GM19238 (cell line): ENCODE measurements around the gene TMOD1.
"Not testable (repeated sequence)": the region's sequence is repeated elsewhere in the genome, so short reads cannot be mapped to it uniquely, and the experiment has no call there.

Source experiments
- DNase-seq: peaks from one replicate; pipeline ENCODE4 v3.0.0; 2011; ENCODE audit warnings: low spot score; ENCODE audit not compliant: insufficient read length

The TMOD1 gene

DNA sequence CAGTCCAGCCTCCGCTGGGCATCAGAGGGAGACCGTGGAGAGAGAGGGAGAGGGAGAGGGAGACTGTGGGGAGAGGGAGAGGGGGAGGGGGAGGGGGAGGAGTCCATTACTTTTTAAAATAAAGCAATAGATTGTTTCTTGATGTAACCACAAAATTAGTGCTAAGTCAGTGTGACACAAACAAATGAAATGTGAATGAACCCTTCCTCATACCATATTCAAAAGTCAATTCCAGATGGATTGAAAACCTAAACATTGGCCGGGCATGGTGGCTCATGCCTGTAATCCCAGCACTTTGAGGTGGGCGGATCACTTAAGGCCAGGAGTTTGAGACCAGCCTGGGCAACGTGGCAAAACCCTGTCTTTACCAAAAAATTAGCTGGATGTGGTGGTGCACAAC, 2.6 kb upstream of the TMOD1 start:
- DNase-seq: not testable (repeated sequence)

DNA sequence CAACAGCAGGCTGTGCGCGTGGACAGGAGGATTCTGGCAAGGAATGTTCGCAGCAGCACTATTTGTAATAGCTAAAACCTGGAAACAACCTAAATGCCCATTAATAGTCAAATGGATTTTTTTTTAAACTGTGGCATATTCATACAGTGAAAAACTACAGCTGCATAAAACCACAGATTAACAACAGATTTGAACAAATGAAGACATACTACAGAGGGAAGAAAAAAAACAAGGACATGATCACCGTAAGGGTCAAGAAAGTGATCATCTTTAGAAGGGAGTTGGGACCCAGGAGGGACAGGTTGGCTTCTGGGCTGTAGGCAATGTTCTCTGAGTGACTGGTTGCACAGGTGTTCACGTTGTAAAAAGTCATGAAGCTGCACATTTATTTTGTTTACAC, 1.2 kb upstream of the TMOD1 start:
- DNase-seq: no peak

DNA sequence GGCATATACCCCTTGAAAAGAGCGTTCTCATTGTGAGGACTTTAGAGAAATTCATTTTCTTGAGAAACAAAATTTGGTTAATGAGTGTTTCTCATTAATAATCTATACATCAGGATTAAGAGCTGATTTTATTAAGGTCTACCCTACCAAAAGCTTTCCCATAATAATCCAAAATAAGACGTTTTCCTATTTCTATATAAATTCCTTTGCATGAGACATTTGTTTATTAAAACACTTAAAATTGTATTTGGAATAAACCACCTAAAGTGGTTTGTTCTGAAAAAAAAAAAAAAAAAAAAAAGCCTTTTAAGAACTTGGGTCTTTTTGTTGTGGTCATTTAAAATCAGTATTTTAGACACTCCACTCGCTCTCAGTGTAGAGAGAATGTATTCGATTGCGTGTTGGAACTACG, 695 bp upstream of the TMOD1 start:
- no peak for DNase-seq

DNA sequence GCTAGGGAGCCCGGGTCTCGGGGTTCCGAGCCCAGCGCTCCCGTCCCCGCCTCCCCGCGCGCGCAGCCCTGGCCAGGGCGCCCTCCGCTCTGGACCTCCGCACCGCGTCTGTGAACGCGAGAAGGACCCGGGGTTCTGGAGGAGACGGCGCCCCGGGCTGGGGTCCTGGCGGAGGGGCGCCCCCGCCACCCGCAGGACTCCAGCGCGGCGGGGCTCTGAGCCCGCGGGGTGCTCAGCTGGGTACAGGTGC, 431 bp downstream of the TMOD1 start:
- peak; percentile 51 for DNase-seq

DNA sequence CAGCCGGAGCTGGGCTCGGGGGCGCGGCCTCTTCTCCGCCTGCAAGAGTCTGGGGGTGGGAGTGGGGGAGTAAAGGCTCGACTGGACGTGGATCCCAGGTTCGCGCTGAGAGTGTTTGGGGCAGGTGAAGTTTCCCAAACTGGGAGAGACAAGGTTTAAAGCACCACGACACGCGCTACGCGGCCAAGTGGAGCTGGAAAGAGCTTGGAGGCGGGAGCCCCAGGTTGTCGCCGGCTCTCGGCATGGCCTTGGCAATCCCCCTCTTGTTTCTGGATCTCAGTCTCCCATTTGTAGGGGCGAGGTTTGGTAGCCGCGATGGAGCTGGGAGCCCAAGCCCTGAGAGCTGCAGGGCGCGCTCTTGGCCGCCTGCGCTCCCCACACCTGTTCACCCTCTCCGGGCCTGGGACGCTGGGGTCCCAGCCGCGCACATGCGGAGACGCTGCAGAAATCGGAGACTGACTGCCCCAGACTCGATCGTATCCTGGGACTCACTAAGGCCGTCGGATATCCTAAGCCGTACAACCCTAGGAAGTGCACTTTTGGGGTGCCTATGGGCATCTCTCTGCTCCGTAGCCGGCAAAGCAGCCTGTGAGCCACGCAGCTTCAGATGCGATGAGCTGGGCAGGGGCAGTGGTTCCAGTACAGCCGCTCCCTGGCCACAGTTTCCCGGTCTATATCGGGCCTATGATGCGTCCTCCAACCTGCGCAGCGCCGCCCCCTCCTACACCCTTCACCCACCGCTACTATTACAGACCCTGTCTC, 937 bp downstream of the TMOD1 start:
- peak; percentile 26 for DNase-seq

DNA sequence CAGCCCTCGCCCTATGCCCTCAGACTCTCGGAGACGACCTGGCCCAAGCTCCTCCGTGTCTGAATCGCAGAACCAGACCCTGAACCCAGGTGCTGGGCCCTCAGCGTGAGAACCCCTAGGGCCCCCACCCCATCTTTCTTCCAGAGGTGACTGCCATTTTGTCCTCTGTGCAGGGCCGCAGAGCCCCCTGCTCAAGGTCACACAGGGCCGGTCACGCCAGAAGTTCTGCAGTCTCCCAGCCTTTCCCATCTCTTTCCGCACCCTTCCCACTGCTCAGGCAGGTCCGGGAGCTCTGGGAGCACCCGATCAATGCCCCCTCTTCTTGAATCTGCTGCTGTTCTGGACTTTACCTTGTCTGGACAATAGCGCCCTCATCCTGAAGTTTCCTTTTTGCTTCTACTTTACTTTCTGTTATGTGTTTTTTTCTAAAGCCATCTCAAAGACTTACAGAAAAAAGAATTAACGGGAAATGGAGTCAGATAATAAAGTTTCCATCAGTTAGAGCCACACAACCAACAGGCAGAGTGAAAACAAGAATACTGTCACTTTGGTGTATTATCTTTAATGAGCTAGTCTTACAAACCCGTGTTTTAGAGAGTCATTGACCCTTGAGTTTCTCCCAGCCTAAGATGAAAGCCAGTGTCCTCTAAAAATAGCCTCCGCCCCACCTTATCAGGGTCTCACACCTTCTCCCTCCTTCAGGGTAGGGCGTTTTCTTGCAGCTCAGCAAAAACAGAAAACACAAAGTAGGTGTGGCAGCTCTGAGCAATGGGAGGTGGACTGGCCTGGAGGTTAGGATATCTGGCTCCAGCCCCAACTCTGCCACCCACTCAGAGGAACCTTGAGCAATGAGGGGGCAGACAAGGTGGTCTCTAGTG, 1.8 kb downstream of the TMOD1 start:
- DNase-seq: no peak

DNA sequence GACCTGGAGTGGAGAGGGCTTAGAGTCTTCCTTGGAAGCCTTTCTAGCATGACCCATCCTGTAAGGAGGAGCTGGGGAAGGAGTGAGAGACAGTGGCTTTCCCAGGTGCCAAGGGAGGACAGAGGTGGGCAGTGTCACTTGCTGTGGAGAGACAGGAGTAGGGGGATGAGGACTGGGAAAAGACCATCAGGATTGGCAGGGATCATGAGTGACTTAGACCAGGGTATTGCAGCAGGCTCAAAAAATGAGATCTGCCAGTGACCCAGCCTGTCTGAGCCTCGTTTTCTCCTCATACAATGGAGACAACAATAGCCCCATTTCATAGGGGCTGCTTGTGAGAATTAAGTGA, 2.4 kb downstream of the TMOD1 start:
- no peak for DNase-seq

DNA sequence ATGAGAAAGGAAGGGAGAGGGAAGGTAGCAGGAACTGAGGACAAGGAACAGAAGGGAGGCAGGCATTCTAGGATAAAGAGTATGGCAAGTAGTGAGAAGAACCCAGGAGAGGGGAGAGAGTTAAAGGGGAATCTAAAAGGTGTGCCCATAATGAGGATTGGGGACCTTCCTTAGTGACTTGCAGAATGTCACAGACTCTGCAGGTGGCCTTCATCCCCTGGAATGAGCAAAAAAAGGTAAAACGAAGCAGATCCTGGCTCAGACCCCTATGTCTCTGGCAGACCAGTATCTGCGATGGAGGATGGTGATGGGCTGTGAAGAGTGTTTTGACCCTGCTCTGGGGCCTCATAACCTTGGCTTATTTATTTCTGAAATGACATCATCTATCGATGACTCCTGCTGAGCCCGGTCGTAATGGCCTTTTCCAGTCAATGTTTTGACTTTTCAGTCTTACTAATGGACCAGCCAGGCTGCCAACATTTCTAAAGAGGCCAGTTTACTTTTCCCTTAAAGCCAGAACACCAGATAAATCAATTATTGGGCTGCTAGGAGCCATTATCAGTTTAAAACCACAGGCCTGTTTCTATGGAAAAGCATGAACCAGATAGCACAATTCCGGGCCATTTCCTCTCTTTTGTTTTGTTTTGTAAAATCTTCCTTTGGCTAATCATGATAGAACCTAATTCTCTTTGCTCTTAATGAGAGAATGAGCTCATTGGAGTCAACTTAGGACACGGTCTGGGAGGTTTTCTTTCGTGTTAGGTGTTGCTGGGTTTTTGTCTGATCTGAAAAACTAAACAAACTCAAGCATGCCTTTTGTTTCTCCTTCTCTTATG, 3.1 kb downstream of the TMOD1 start:
- no peak for DNase-seq

DNA sequence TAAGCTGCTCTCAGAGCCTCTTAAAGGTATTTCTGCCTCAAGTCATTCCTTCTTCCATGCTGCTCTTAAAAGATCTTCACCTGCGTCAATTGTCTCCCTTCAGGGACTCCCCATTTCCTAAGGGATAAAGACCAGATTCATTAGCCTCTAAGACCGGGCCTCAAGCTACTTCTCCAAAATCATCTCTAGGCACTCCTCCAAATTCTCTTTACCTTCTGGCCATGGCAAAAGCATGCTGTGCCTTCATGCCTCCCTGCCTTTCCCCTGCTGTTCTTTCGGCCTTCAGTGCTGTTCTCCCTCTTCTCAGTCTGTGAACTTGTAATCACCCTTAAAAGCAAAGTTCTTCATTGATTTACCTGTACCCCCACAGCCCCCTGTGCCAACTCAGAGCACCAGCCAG, 4.4 kb downstream of the TMOD1 start:
- DNase-seq: no peak

DNA sequence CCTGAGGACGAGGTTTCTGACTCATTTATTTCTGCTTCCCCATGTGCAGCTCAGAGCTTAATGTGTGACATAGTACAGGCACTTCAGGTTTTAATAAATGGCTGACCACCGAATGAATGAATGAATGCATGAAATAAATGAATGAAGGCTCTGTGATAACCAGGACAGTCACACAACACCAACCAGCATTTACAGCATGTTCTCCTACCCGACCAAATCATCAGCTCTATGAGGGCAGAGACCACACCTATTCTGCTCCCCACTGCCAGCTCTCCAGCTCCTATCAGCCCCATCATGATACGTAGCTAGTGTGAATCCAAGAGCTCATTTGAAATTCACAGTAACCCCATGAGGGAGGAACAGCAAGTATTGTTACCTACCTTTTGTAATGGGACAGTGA, 4.8 kb downstream of the TMOD1 start:
- no peak for DNase-seq

DNA sequence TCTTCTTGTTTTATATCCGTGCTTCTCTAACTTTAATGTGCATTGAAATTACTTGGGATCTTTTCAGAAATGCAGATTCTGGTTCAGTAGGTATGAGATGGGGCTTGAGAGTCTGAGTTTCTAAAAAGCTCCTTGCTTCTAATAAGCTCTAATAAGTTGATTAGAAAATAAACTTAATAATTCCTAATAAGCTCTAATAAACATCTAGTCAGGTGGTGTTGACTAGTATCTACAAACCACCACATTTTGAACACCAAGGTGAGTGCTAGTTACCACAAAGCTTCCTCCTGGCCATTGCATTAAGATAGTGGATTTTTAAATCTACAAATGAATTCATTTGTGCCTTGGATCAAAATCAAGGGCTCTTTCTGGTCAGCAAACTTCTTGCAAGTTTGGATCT, 5.3 kb downstream of the TMOD1 start:
- no peak for DNase-seq

DNA sequence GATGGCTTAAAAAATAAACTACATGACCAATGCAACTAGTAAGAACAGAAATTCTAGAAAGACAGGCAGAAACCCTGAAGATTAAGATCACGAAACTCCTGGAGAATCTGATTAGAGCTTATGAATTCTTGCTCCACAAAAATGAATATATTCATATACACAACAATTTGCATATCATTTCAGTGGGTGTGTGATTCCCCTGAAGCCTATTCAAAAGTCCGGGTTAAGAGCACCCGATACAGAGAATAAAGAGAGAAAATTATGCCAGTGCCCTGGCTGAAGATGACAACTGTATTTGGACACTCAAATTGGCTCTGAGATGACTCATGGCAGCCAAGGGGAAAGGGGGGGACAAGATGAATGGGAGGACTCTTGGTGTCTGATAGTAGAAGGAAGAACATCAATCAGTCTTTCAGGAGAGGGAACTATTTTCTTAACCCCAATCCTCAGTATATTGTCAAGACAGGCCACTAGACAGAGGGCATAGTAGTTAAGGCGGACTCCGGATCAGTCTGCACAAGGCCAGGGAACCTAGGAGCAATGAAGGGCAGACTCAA, 6.0 kb downstream of the TMOD1 start:
- no peak for DNase-seq

DNA sequence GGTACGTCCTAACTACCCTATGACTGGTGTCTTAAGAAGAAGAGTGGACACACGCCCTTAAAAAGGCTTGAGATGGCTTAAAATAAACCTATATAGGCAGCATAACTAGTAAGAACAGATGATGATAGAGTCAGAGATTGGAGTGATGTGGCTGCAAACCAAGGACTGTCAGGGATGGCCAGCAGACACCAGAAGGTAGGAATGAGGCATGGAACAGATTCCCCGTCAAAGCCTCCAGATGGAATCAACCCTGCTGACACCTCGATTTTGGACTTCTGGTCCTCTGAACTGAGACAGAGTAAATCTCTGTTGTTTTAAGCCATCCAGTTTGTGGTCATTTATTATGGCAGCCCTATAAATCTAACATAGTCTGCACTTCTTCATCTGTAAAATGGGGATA, 7.4 kb downstream of the TMOD1 start:
- DNase-seq: no peak

DNA sequence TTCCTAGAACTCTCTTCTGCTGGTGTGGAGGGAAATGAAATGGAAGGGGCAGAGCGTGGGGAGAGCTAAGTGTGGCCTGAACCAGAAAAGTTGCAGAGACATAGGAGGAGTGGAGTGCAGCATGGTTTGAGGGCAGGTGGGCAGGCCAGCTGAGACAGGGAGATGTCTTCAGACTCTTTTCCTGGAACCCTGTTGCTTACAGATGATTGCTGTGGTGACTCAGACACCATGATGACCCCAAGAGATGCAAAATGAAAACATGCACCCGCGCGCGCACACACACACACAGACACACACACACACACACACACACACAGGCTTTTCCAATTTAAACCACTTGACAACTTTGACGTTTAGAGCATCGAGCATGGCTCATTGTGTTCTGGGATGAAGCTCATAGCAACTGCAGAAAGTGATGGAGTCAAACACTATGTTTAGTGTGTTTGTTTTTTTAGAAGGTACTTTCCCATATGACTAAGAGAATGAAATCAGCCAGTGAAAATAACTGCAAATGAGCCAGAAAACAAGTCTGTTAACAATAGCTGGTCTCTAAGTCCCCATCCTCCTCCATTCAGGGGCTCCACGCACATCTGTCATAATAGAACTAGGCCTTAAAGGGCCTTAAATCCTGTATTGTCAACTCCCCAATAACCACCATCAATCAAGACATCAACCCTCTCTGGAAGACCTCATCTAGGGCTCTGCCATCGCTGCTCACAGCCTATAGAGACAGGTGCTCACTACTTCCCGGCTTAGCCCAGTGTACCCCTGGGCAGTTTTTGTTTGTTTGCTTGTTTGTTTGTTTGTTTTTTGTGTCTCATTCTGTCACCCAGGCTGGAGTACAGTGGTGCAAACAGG, 9.6 kb downstream of the TMOD1 start:
- DNase-seq: no peak

DNA sequence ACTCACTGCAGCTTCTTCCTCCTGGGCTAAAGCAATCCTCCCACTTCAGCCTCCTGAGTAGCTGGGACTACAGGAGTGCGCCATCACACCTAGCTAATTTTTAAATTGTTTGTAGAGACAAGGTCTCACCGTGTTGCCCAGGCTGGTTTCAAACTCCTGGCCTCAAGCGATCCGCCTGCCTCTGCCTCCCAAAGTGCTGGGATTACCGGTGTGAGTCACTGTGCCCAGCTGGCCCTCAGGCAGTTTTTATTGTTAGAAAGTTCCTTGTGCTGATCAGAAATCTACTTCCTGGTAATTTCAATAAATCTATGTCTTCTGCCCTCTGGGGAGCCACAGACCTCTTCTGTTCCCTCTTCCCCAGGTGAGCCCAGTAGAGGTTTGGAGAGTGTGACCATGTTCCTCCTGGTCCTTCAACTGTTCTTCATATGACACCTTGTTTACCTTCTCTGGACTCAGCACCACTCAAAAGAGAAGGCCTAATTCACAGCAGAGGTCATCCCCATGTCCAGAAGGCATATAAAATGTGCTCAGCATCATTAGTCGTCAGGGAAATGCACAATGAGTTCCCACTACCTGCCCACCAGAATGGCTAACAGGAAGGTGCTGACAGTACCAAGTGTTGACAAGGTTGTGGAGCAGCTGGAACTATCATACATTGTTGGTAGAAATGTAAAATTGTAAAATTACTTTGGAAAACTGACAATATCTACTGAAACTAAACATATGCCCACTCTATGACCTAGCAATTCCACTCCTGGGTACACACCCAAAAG, 10.4 kb downstream of the TMOD1 start:
- no peak for DNase-seq

DNA sequence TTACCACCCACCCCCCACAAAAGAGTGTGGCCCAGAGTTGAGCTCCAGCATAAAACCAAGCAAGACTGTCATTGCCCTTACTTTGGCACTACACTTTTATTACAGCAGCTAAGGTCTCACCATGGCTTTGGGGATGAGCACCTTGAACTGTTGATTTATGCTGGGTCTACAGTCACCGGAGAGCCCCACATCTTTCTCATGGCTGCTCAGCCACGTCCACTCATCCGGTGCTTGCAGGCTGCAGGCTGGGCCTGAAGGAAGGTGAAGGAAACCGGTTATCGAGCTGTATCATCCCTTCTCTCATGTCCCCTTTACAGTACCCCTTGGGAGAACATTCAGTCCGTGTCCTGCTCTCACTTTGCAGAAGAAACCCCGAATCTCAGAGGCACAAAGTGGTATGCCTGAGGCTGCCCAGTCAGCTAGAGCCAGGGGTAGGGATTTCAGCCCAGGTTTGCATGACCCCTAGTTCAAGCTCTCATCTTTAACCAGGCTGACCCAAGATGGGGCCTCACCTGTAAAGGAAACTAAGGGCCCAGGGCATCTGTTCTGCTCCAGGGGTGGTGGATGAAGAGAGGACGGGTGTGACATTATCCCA, 11.6 kb downstream of the TMOD1 start:
- DNase-seq: no peak

DNA sequence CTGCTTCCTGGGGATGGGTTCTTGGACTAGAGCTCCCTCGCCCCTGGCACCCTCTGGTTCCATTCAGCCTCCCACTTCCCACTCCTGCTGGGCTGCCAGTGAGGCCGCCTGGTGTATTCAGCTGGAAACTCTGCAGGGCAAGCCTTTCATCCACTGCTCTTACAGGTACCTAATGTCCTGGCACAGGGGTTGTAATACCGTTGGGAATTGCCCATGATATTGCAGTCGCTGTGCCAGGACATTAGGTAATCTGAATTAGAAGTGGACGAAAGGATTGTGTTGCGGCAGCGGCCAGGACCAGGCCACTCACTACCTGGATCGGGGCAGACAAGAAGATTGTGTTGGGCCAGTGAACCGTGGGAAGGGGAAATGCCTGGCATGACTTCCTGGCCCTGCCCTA, 13.1 kb downstream of the TMOD1 start:
- no peak for DNase-seq

DNA sequence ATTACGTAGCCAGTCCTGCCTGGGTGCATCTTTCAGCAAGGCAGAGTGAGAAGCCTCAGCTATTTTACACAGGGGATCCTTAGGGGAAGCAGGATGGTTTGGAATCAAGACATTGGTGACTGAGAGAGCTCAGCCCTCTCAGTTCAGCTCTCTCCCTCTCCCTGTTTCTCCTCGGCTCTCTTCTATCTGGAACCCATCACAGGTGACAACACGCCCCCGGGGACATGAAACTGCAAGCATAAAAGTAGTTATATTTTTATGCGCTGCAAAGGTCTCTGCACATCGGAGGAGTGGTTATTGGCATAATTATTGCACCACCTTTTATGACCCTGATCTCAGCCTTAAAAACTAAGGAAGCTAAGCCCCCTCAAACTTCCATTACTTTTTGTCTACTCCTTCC, 14.2 kb downstream of the TMOD1 start:
- no peak for DNase-seq

DNA sequence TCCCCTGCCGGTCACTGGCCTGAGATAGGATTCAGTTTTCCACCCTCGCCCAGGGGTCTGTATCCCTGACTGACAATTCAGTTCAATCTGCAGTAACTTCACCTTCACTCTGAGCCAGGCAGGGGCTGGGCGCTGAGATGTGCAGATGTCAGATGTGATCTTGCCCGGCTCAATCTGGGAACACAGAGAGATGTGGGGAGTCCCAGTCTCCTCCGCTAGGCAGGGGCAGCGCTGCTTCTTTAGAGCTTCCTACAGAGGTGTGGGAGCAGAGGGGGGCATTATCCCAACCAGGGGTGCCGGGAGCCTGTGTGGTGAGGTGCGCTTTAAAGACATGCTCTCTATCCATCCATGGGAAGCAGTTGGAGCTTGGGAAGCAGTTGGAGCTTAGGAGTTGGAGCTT, 14.6 kb downstream of the TMOD1 start:
- no peak for DNase-seq
